Neural progenitor cell (in vitro differentiated cells): ENCODE data around the gene MAP3K13. TPM values are rescaled to one million over a fixed set of nuclear protein-coding genes. Genes with fewer than 3 reads are reported as not detected.

Experiments used
- DNase-seq: peaks from one replicate; pipeline ENCODE4 v3.0.0-alpha.2; 2016; ENCODE audit warnings: low spot score
- H2AFZ ChIP-seq: fragments of 200-600 bp; sonication (generic); replicated peaks from 2 replicates; pipeline ENCODE4 v1.6.1; 2016; ENCODE audit warnings: antibody characterized with exemption
- H3F3A ChIP-seq: fragments of 200-600 bp; sonication (generic); 2 replicates; pipeline ENCODE4 v1.6.1; 2016; ENCODE audit warnings: antibody characterized with exemption, low read depth
- H3K27ac ChIP-seq: fragments of 200-600 bp; sonication (generic); 2 replicates; pipeline ENCODE4 v1.5.1; 2016; ENCODE audit warnings: mild to moderate bottlenecking
- H3K27me3 ChIP-seq: fragments of 200-600 bp; sonication (generic); 2 replicates; pipeline ENCODE4 v1.6.1; 2016; ENCODE audit warnings: mild to moderate bottlenecking, moderate library complexity
- H3K36me3 ChIP-seq: fragments of 200-600 bp; sonication (generic); 2 replicates; pipeline ENCODE4 v1.5.1; 2016
- H3K4me1 ChIP-seq: fragments of 200-600 bp; sonication (generic); 2 replicates; pipeline ENCODE4 v1.6.1; 2016; ENCODE audit warnings: mixed run types
- H3K4me2 ChIP-seq: fragments of 200-600 bp; sonication (generic); 2 replicates; pipeline ENCODE4 v1.6.1; 2016
- H3K4me3 ChIP-seq: fragments of 200-600 bp; sonication (generic); 2 replicates; pipeline ENCODE4 v1.5.1; 2016
- H3K79me2 ChIP-seq: fragments of 200-600 bp; sonication (generic); 2 replicates; pipeline ENCODE4 v1.6.1; 2016; ENCODE audit warnings: low read depth
- H3K9ac ChIP-seq: fragments of 200-600 bp; sonication (generic); 2 replicates; pipeline ENCODE4 v1.6.1; 2016
- H3K9me3 ChIP-seq: fragments of 200-600 bp; sonication (generic); 2 replicates; pipeline ENCODE4 v1.5.1; 2016; ENCODE audit warnings: low read depth
- H4K20me1 ChIP-seq: fragments of 200-600 bp; sonication (generic); 2 replicates; pipeline ENCODE4 v1.6.1; 2016; ENCODE audit warnings: low read depth
- H3K27ac Mint-ChIP-seq: 3 replicates; pipeline ENCODE4 v1.8.0; 2021; ENCODE audit warnings: mixed read lengths
- H3K27me3 Mint-ChIP-seq: 2 replicates; pipeline ENCODE4 v1.8.0; 2022; ENCODE audit warnings: low read depth, mild to moderate bottlenecking, inconsistent platforms, moderate library complexity, mixed read lengths; ENCODE audit not compliant: insufficient read depth
- H3K36me3 Mint-ChIP-seq: 3 replicates; pipeline ENCODE4 v1.8.0; 2021; ENCODE audit warnings: mixed read lengths
- H3K4me1 Mint-ChIP-seq: 3 replicates; pipeline ENCODE4 v1.8.0; 2021; ENCODE audit warnings: mixed read lengths
- H3K4me3 Mint-ChIP-seq: 3 replicates; pipeline ENCODE4 v1.8.0; 2021; ENCODE audit warnings: mild to moderate bottlenecking, moderate library complexity, mixed read lengths
- H3K9me3 Mint-ChIP-seq: 3 replicates; pipeline ENCODE4 v1.8.0; 2020; ENCODE audit warnings: mixed read lengths
- CTCF ChIP-seq: fragments of 200-600 bp; sonication (generic); IDR thresholded peaks from 2 replicates; pipeline ENCODE4 v1.5.1; 2017; ENCODE audit warnings: antibody characterized with exemption, mild to moderate bottlenecking
- EZH2 ChIP-seq: fragments of 200-600 bp; sonication (generic); IDR thresholded peaks from 2 replicates; pipeline ENCODE4 v1.6.1; 2017; ENCODE audit warnings: antibody characterized with exemption, mild to moderate bottlenecking, moderate library complexity
- EZH2phosphoT487 ChIP-seq: fragments of 200-600 bp; sonication (generic); IDR thresholded peaks from 2 replicates; pipeline ENCODE4 v1.6.1; 2017; ENCODE audit warnings: antibody characterized with exemption
- total RNA-seq: library from RNA; depleted of rRNA; stranded (reverse); fragments of >200 nt; gene quantifications from 2 replicates; pipeline ENCODE4 v1.2.3, GENCODE V29; 2015; ENCODE audit warnings: low replicate concordance

MAP3K13 gene
- total RNA-seq, 1 donor from 2014 or later: 34.6 TPM

GRCh38 chr3:185507883-185508282 lies 144.9 kb downstream of the MAP3K13 start:
- H3K27ac ChIP-seq: no peak overlapping the region
- no peaks in the 10 kb centered on the region for H4K20me1 ChIP-seq
- no peaks in the 10 kb centered on the region for H3K27me3 ChIP-seq
- no peaks in the 10 kb centered on the region for H3K36me3 ChIP-seq
- no peaks in the 10 kb centered on the region for H3K79me2 ChIP-seq
- peaks cover 6% of the 10 kb centered on the region for H3K27me3 Mint-ChIP-seq
- H3K36me3 Mint-ChIP-seq: no peaks in the 10 kb centered on the region
- H3K4me1 ChIP-seq: no peaks in the 10 kb centered on the region
- no peaks in the 10 kb centered on the region for H3K9me3 ChIP-seq
- no peak overlapping the region for H2AFZ ChIP-seq
- H3K9me3 Mint-ChIP-seq: no peaks in the 10 kb centered on the region
- H3K27ac Mint-ChIP-seq: no peak overlapping the region
- no peak for DNase-seq
- H3K4me3 Mint-ChIP-seq: no peak overlapping the region
- H3K4me1 Mint-ChIP-seq: no peaks in the 10 kb centered on the region
- H3F3A ChIP-seq: no peaks in the 10 kb centered on the region
- no peak overlapping the region for H3K4me2 ChIP-seq
- H3K4me3 ChIP-seq: no peak overlapping the region
- H3K9ac ChIP-seq: no peak overlapping the region
- TF ChIP-seq EZH2 (no peak), EZH2phosphoT487 (no peak), CTCF (no peak)

GRCh38 chr3:185508335-185508991 lies 145.5 kb downstream of the MAP3K13 start:
- H3K36me3 ChIP-seq: no peaks in the 10 kb centered on the region
- H3K4me3 ChIP-seq: no peak overlapping the region
- H3K9me3 ChIP-seq: no peaks in the 10 kb centered on the region
- H3K4me1 ChIP-seq: no peaks in the 10 kb centered on the region
- no peaks in the 10 kb centered on the region for H4K20me1 ChIP-seq
- Mint-ChIP-seq H3K4me3 (no peak overlapping the region), H3K36me3 (no peaks in the 10 kb centered on the region), H3K27ac (no peak overlapping the region), H3K9me3 (no peaks in the 10 kb centered on the region), H3K27me3 (peaks cover 6% of the 10 kb centered on the region), H3K4me1 (no peaks in the 10 kb centered on the region)
- TF ChIP-seq EZH2 (no peak), CTCF (no peak), EZH2phosphoT487 (no peak)
- no peak overlapping the region for H2AFZ ChIP-seq
- no peaks in the 10 kb centered on the region for H3K27me3 ChIP-seq
- H3K79me2 ChIP-seq: no peaks in the 10 kb centered on the region
- no peak for DNase-seq
- H3F3A ChIP-seq: no peaks in the 10 kb centered on the region
- no peak overlapping the region for H3K9ac ChIP-seq
- H3K4me2 ChIP-seq: no peak overlapping the region
- no peak overlapping the region for H3K27ac ChIP-seq

GRCh38 chr3:185511711-185512110 lies 148.8 kb downstream of the MAP3K13 start:
- Histone ChIP-seq H3K9ac (no peak overlapping the region), H3F3A (no peaks in the 10 kb centered on the region), H3K27ac (no peak overlapping the region), H3K79me2 (no peaks in the 10 kb centered on the region), H3K4me3 (no peak overlapping the region), H3K27me3 (peaks cover 7% of the 10 kb centered on the region), H2AFZ (no peak overlapping the region), H3K4me1 (no peaks in the 10 kb centered on the region), H4K20me1 (no peaks in the 10 kb centered on the region), H3K9me3 (no peaks in the 10 kb centered on the region), H3K4me2 (no peak overlapping the region), H3K36me3 (no peaks in the 10 kb centered on the region)
- no peak for TF ChIP-seq EZH2
- no peak for TF ChIP-seq CTCF
- H3K36me3 Mint-ChIP-seq: no peaks in the 10 kb centered on the region
- no peaks in the 10 kb centered on the region for H3K4me1 Mint-ChIP-seq
- DNase-seq: no peak
- no peak overlapping the region for H3K27ac Mint-ChIP-seq
- no peaks in the 10 kb centered on the region for H3K9me3 Mint-ChIP-seq
- peaks cover 5% of the 10 kb centered on the region for H3K27me3 Mint-ChIP-seq
- H3K4me3 Mint-ChIP-seq: no peak overlapping the region
